CD4-positive, alpha-beta T cell (primary cell): ENCODE measurements around the gene MET. TPM values are rescaled to one million over a fixed set of nuclear protein-coding genes. Genes with fewer than 3 reads are reported as not detected.

ENCODE experiments used
- ATAC-seq: fragments of 200-7000 bp; cut with Tn5 transposase; one replicate; pipeline ENCODE4 v1.10.0; 2022; ENCODE audit warnings: mild to moderate bottlenecking; ENCODE audit not compliant: poor library complexity
- CTCF ChIA-PET: fragments of 350-600 bp; sonication (Branson Sonifier 250); formaldehyde crosslinking; loops from one replicate; lab custom pipeline; 2021; ENCODE audit warnings: antibody characterized with exemption, inconsistent platforms; lab: Charles Lee
- POLR2A ChIA-PET: fragments of 350-600 bp; sonication (Branson Sonifier 250); formaldehyde crosslinking; loops from one replicate; lab custom pipeline; 2021; ENCODE audit warnings: antibody characterized with exemption, inconsistent platforms; lab: Charles Lee
- DNase-seq, 14 experiments: peaks; one replicate each; pipeline ENCODE4 v3.0.0-alpha.2; 2013 to 2020; ENCODE audit warnings: mixed read lengths in 2 of 14
- H3K27ac ChIP-seq, 2 donors: one replicate each; pipeline versions ENCODE4 v1.5.1 to v1.7.0; 2013; ENCODE audit warnings: low read length in 2 of 2, low read depth in 1 of 2, mild to moderate bottlenecking in 1 of 2
- H3K27me3 ChIP-seq, 2 experiments: 1 replicate in 1 of 2; 2 replicates in 1 of 2; pipeline versions ENCODE4 v1.6.1 to v1.7.0; 2013; ENCODE audit warnings: low read length in 2 of 2, control low read depth in 1 of 2, mild to moderate bottlenecking in 1 of 2, moderate library complexity in 1 of 2; ENCODE audit not compliant: insufficient read depth in 2 of 2, control insufficient read depth in 1 of 2
- H3K36me3 ChIP-seq: one replicate; pipeline ENCODE4 v1.6.1; 2013; ENCODE audit warnings: low read length, control low read depth; ENCODE audit not compliant: insufficient read depth
- H3K4me1 ChIP-seq: one replicate; pipeline ENCODE4 v1.6.1; 2013; ENCODE audit warnings: low read length, control low read depth; ENCODE audit not compliant: insufficient read depth
- H3K4me3 ChIP-seq: one replicate; pipeline ENCODE4 v1.5.1; 2013; ENCODE audit warnings: mild to moderate bottlenecking, low read length, moderate library complexity
- H3K9me3 ChIP-seq, 2 experiments: 1 replicate in 1 of 2; 2 replicates in 1 of 2; pipeline versions ENCODE4 v1.6.1 to v1.7.0; 2013; ENCODE audit warnings: low read length in 2 of 2, mild to moderate bottlenecking in 2 of 2, control low read depth in 1 of 2, moderate library complexity in 1 of 2; ENCODE audit not compliant: control insufficient read depth in 1 of 2, insufficient read depth in 1 of 2
- H3K27ac Mint-ChIP-seq: one replicate; pipeline ENCODE4 v1.8.0; 2020; ENCODE audit warnings: mixed read lengths
- H3K27me3 Mint-ChIP-seq: one replicate; pipeline ENCODE4 v1.8.0; 2021; ENCODE audit warnings: mixed read lengths
- H3K36me3 Mint-ChIP-seq: one replicate; pipeline ENCODE4 v1.8.0; 2021; ENCODE audit warnings: low read depth, mixed read lengths
- H3K4me1 Mint-ChIP-seq: one replicate; pipeline ENCODE4 v1.8.0; 2021; ENCODE audit warnings: low read depth, mixed read lengths
- H3K4me3 Mint-ChIP-seq: one replicate; pipeline ENCODE4 v1.8.0; 2020; ENCODE audit warnings: mild to moderate bottlenecking, mixed read lengths
- H3K9me3 Mint-ChIP-seq: one replicate; pipeline ENCODE4 v1.8.0; 2020; ENCODE audit warnings: mixed read lengths
- intact Hi-C, 2 experiments: fragments of 100-400 bp; cut with DNase I in 1 of 2; cut with micrococcal nuclease in 1 of 2; formaldehyde crosslinking; loops; one replicate each; pipeline versions ENCODE4 v1.15.1 to v1.9.0; 2023 to 2025; cut with DNase I, micrococcal nuclease
- total RNA-seq, 174 experiments: library from RNA in 2 of 174; stranded (reverse) in 2 of 174; gene quantifications; one replicate each; pipeline ENCODE4 v1.2.3 and lab custom pipeline; 2021 to 2026
- TF ChIP-seq, protein P1 (sequence below): fragments of 200-600 bp; IDR thresholded peaks from one replicate; pipeline ENCODE4 v1.8.0; 2022; ENCODE audit warnings: antibody characterized with exemption, mild to moderate bottlenecking

Gene MET
- total RNA-seq, 2 experiments from 2014 or later, result 0.14 TPM; not detected in 1

DNA sequence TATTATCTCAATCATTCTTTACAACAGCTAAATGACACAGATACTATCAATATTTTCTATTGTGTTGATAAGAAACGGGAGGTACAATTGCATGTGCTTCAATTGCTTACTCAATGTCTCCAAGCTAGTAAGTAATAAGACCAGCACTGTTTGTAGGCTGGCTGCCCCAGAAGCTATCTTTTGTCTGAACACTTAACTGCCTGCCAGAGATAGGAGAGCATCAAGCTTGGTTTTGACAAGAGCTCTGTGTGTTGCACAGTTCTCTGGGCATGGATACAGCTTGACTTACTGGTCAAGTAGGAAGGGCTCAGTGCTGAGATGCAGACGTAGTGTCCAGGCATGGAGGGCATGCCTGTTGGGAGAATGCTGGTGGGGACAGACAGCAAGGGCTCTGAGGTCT, 164.1 kb downstream of the MET start:
- H3K27me3 ChIP-seq, result peaks cover 0 to 7% of the 10 kb centered on the region in 2 experiments
- no peak for DNase-seq
- H3K4me3 Mint-ChIP-seq, result no peak overlapping the region
- H3K36me3 Mint-ChIP-seq, result no peaks in the 10 kb centered on the region
- H3K27ac ChIP-seq, result no peak overlapping the region
- CTCF ChIA-PET, result no interaction called here
- H3K4me3 ChIP-seq, result no peak overlapping the region
- no peak overlapping the region for H3K27ac Mint-ChIP-seq
- POLR2A ChIA-PET, result no interaction called here
- H3K4me1 Mint-ChIP-seq, result no peaks in the 10 kb centered on the region
- no peaks in the 10 kb centered on the region for H3K4me1 ChIP-seq
- ATAC-seq, result no peak
- H3K9me3 Mint-ChIP-seq, result no peaks in the 10 kb centered on the region
- no peaks in the 10 kb centered on the region for H3K9me3 ChIP-seq
- peaks cover 11% of the 10 kb centered on the region for H3K27me3 Mint-ChIP-seq
- intact Hi-C loops, result no loop called here
- TF ChIP-seq, protein P1, sequence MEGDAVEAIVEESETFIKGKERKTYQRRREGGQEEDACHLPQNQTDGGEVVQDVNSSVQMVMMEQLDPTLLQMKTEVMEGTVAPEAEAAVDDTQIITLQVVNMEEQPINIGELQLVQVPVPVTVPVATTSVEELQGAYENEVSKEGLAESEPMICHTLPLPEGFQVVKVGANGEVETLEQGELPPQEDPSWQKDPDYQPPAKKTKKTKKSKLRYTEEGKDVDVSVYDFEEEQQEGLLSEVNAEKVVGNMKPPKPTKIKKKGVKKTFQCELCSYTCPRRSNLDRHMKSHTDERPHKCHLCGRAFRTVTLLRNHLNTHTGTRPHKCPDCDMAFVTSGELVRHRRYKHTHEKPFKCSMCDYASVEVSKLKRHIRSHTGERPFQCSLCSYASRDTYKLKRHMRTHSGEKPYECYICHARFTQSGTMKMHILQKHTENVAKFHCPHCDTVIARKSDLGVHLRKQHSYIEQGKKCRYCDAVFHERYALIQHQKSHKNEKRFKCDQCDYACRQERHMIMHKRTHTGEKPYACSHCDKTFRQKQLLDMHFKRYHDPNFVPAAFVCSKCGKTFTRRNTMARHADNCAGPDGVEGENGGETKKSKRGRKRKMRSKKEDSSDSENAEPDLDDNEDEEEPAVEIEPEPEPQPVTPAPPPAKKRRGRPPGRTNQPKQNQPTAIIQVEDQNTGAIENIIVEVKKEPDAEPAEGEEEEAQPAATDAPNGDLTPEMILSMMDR, result no peak
- H3K36me3 ChIP-seq, result no peaks in the 10 kb centered on the region

DNA sequence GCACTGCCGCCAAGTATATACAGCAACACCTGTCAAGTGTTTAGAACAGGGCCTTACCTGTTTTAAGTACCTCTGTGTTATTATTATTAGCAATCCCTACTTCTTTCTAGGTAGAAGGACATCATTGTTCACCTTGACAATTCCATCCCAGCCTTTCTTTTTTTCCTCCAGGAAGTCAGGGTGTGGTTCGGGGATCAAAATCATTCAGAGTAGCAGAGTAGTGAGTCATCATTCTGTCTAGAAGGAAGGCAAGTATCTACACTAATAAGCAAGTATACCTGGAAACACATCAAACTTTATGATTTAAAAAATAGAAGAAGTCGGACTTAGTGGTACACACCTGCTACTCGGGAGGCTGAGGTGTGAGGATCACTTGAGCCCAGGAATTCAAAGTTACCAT, 164.9 kb downstream of the MET start:
- Histone ChIP-seq H3K36me3 (no peaks in the 10 kb centered on the region), H3K27ac (no peak overlapping the region), H3K9me3 (no peaks in the 10 kb centered on the region), H3K27me3 (peaks cover 0 to 14% of the 10 kb centered on the region in 2 experiments), H3K4me3 (no peak overlapping the region), H3K4me1 (no peaks in the 10 kb centered on the region)
- H3K9me3 Mint-ChIP-seq, result no peaks in the 10 kb centered on the region
- ATAC-seq (no peak), DNase-seq (no peak)
- CTCF ChIA-PET, result interaction anchor here (0.9 to 1.5 kb wide), 2 partner anchors 17 to 93 kb away, joined by 3 read pairs; no protein-coding TSS in a partner anchor
- H3K4me1 Mint-ChIP-seq, result no peaks in the 10 kb centered on the region
- no peaks in the 10 kb centered on the region for H3K36me3 Mint-ChIP-seq
- peaks cover 15% of the 10 kb centered on the region for H3K27me3 Mint-ChIP-seq
- intact Hi-C loops, result no loop called here
- no peak overlapping the region for H3K27ac Mint-ChIP-seq
- H3K4me3 Mint-ChIP-seq, result no peak overlapping the region
- TF ChIP-seq, protein P1, result no peak
- POLR2A ChIA-PET, result no interaction called here

DNA sequence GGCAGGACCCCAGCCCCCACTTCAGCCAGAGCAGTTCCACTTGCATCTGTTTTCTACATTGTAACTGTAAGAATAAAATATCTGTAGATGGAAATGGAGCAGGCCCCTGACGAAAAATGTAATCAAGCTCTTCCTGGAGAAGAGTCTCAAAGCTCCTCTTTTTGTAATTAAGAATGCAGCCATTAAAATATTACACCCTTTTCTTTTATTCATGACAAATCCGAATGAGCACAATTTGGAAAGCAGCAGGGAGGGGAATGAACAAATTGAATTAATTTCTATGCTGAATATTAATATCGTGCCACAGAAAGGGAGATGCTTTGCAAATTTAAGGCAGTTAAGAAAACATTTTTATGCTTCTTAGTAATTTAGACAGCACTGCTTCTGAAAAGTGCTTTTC, 165.6 kb downstream of the MET start:
- Histone ChIP-seq H3K27me3 (peaks cover 0 to 14% of the 10 kb centered on the region in 2 experiments), H3K9me3 (no peaks in the 10 kb centered on the region), H3K4me1 (no peaks in the 10 kb centered on the region), H3K27ac (no peak overlapping the region), H3K4me3 (no peak overlapping the region), H3K36me3 (no peaks in the 10 kb centered on the region)
- intact Hi-C loops, result no loop called here
- TF ChIP-seq, protein P1, result no peak
- Mint-ChIP-seq H3K27me3 (peaks cover 22% of the 10 kb centered on the region), H3K4me3 (no peak overlapping the region), H3K36me3 (no peaks in the 10 kb centered on the region), H3K27ac (no peak overlapping the region), H3K9me3 (no peaks in the 10 kb centered on the region), H3K4me1 (no peaks in the 10 kb centered on the region)
- ChIA-PET POLR2A (no interaction called here), CTCF (interaction anchor here (0.9 to 1.5 kb wide), 2 partner anchors 18 to 93 kb away, joined by 3 read pairs; no protein-coding TSS in a partner anchor)
- ATAC-seq (no peak), DNase-seq (no peak)
